ENCODE data around the gene CDC42BPB. TPM values are rescaled to one million over a fixed set of nuclear protein-coding genes. Genes with fewer than 3 reads are reported as not detected.

The CDC42BPB gene
- total RNA-seq, 4 donors from 2014 or later: 80.6 to 157 (median 118) TPM

DNA sequence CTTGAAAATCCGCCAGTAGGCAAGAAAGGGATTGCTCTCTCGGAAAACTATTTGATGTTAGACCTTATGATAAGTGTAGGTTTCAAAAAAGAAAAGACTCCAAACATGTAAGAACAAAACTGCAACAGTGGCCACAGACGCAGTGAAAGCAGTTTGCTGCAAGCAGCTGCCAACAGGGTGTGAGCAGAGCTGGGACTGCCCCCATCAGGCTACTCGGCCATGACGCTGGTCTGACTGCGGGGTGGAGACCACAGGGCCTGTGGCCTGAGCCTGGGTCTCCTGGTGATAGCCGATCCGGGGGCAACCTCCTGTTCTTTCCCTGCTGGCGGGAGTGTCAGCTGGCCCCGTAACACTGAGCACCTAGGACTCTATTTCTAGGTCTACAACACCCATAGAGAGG is 71.7 kb downstream of the CDC42BPB start:
- H3K4me3 ChIP-seq: no peak overlapping the region
- no peak for DNase-seq
- H3K27me3 ChIP-seq: no peaks in the 10 kb centered on the region
- intact Hi-C loops (cut with DNase I; ENCODE audit: low total_unique reads): no loop called here
- TF ChIP-seq, protein P1, sequence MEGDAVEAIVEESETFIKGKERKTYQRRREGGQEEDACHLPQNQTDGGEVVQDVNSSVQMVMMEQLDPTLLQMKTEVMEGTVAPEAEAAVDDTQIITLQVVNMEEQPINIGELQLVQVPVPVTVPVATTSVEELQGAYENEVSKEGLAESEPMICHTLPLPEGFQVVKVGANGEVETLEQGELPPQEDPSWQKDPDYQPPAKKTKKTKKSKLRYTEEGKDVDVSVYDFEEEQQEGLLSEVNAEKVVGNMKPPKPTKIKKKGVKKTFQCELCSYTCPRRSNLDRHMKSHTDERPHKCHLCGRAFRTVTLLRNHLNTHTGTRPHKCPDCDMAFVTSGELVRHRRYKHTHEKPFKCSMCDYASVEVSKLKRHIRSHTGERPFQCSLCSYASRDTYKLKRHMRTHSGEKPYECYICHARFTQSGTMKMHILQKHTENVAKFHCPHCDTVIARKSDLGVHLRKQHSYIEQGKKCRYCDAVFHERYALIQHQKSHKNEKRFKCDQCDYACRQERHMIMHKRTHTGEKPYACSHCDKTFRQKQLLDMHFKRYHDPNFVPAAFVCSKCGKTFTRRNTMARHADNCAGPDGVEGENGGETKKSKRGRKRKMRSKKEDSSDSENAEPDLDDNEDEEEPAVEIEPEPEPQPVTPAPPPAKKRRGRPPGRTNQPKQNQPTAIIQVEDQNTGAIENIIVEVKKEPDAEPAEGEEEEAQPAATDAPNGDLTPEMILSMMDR (IDR thresholded peaks at IDR 0.05): no peak
- TF ChIP-seq POLR2A (IDR thresholded peaks at IDR 0.05): no peak
- H3K9me3 ChIP-seq: no peaks in the 10 kb centered on the region
- no peak overlapping the region for H3K27ac ChIP-seq
- H3K4me1 ChIP-seq: no peaks in the 10 kb centered on the region
- no peaks in the 10 kb centered on the region for H3K36me3 ChIP-seq

DNA sequence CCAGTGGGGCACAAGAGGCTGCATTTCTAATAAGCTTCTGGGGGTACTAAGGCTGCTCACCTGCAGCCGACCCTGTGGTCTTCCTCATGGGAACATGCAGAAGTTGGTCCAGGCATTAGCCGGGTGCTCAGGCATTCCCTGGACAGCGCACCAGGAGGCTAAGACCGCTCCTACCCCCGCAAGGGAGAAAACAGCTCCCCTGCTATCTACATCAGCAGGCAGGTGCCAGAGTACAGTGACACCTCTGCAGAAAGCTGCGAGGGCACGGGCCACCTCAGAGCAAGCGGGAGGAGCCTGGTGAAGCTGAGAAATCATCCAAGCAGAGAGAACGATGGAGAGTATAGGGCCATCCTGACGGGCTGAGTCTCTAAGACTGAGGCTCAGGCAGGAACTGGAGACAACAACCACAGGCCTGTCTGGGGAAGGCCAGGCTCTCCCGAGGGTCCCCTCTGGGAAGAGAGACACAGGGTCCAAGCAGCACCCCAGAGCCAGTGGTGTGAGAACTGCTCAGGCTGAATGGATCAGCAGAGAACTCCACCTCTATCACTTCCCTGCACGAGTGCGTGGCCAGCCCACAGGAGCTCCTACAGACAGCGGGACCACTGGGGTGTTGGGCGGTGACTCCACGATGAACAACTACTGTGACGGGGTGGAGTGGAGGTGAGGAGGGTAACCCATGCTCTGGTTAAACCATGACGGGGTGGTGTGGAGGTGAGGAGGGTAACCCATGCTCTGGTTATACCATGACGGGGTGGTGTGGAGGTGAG is 72.8 kb downstream of the CDC42BPB start:
- Histone ChIP-seq H3K36me3 (no peaks in the 10 kb centered on the region), H3K27me3 (no peaks in the 10 kb centered on the region)
- intact Hi-C loops (cut with DNase I; ENCODE audit: low total_unique reads): no loop called here

DNA sequence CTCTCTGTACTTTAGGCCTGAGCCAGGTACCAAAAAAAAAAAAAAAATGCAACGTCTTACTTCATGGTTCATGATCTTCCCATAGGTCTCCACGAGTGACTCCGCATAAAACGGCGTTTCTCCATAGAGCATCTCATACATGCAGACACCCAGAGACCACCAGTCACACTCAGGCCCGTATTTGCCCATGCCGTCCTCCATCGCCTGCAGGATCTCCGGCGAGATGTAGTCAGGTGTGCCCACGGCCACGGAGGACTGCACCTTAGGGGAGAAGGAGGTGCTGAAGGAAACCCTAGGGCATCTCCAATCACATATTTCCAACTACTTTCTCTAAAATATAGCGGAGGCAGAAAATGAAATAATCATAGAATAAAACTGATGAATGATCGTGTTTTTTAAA is 73.9 kb downstream of the CDC42BPB start:
- Histone ChIP-seq H3K27ac (no peak overlapping the region), H3K9me3 (no peaks in the 10 kb centered on the region), H3K27me3 (no peaks in the 10 kb centered on the region), H3K4me3 (no peak overlapping the region), H3K4me1 (no peaks in the 10 kb centered on the region), H3K36me3 (no peaks in the 10 kb centered on the region)
- intact Hi-C loops (cut with DNase I; ENCODE audit: low total_unique reads): no loop called here
- TF ChIP-seq, protein P1 (IDR thresholded peaks at IDR 0.05): no peak
- TF ChIP-seq POLR2A (IDR thresholded peaks at IDR 0.05): no peak
- DNase-seq: no peak

More for the DNA sequence above, 72.8 kb downstream of the CDC42BPB start:
- no peak overlapping the region for H3K4me3 ChIP-seq
- DNase-seq: no peak
- no peaks in the 10 kb centered on the region for H3K4me1 ChIP-seq
- no peak overlapping the region for H3K27ac ChIP-seq
- no peaks in the 10 kb centered on the region for H3K9me3 ChIP-seq
- TF ChIP-seq, protein P1 (IDR thresholded peaks at IDR 0.05): no peak
- TF ChIP-seq POLR2A (IDR thresholded peaks at IDR 0.05): no peak

DNA sequence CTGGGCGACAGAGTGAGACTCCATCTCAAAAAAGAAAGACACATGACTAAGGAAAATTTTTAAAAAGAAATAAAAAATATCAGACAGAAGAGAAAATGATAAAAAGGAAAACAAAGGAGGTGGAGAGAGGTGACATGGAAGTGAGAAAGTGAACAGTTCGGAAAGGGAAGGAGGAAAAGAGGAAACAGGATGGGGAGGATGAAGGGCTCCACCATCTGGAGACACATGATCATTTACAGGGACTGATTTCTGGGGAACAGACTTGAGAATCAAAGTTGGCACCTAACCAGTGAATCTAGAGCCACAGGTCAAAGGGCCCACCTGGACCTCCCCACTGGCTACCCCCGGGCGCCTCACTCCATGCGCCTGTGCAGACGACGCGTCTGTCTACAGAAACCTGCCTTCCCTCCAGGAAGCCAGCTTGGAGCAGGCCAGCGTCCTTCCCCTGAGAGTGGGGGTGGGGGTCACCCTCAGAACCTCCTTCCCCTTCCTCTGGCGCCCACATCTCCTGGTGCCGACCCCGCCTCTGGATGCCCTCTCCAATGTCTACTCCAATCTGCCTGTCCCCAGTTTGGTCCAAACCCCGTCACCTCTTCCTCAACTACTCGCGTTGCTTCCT is 74.4 kb downstream of the CDC42BPB start:
- Histone ChIP-seq H3K9me3 (no peaks in the 10 kb centered on the region), H3K27ac (no peak overlapping the region), H3K4me1 (no peaks in the 10 kb centered on the region), H3K36me3 (no peaks in the 10 kb centered on the region), H3K4me3 (no peak overlapping the region), H3K27me3 (no peaks in the 10 kb centered on the region)
- intact Hi-C loops (cut with DNase I; ENCODE audit: low total_unique reads): no loop called here
- no peak for DNase-seq
- TF ChIP-seq POLR2A (IDR thresholded peaks at IDR 0.05): no peak
- TF ChIP-seq, protein P1 (IDR thresholded peaks at IDR 0.05): no peak

DNA sequence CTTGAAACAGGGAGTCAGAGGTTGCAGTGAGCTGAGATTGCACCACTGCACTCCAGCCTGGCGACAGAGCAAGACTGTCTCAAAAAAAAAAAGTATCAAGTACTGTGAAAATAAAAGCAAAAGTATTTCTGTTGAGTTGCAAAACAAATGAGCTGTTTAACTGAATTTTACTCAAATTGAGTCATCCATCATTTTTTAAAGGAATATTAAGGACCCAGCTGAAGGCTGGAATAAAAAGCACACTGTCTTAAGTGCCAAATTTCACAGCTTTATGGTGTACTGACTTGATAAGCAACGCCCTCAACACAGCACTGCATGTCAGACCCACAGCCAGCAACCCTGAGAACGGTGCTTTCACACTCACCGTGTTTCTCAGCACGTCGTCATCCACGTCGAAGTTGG is 76.9 kb downstream of the CDC42BPB start:
- no peaks in the 10 kb centered on the region for H3K36me3 ChIP-seq
- intact Hi-C loops (cut with DNase I; ENCODE audit: low total_unique reads): no loop called here
- H3K27ac ChIP-seq: no peak overlapping the region
- H3K4me1 ChIP-seq: no peaks in the 10 kb centered on the region
- H3K9me3 ChIP-seq: no peaks in the 10 kb centered on the region
- no peak for DNase-seq
- H3K4me3 ChIP-seq: no peak overlapping the region
- TF ChIP-seq POLR2A (IDR thresholded peaks at IDR 0.05): no peak
- TF ChIP-seq, protein P1 (IDR thresholded peaks at IDR 0.05): no peak
- H3K27me3 ChIP-seq: no peaks in the 10 kb centered on the region
